NT2/D1 (cell line): ENCODE measurements around the gene MPPED1.

ENCODE experiments used
- DNase-seq: peaks from one replicate; pipeline ENCODE4 v3.0.0-alpha.2; 2011; ENCODE audit warnings: low read depth, low spot score
- H3K27me3 ChIP-seq: 2 replicates; pipeline ENCODE4 v1.6.0; 2011; ENCODE audit warnings: mild to moderate bottlenecking; ENCODE audit not compliant: insufficient read length, insufficient read depth
- H3K36me3 ChIP-seq: 2 replicates; pipeline ENCODE4 v1.6.1; 2011; ENCODE audit warnings: mild to moderate bottlenecking, low read length, mixed read lengths; ENCODE audit not compliant: insufficient read depth, insufficient read length
- H3K4me1 ChIP-seq: 2 replicates; pipeline ENCODE4 v1.5.1; 2011; ENCODE audit not compliant: insufficient read depth, insufficient read length
- H3K4me3 ChIP-seq: 2 replicates; pipeline ENCODE4 v1.5.1; 2011; ENCODE audit warnings: low read depth; ENCODE audit not compliant: insufficient read length
- H3K9ac ChIP-seq: 2 replicates; pipeline ENCODE4 v1.6.0; 2011; ENCODE audit warnings: low read depth; ENCODE audit not compliant: insufficient read length
- H3K9me3 ChIP-seq: 2 replicates; pipeline ENCODE4 v1.5.1; 2011; ENCODE audit warnings: mild to moderate bottlenecking, low read length; ENCODE audit not compliant: insufficient read depth
- SUZ12 ChIP-seq: IDR thresholded peaks from 2 replicates; pipeline ENCODE4 v1.6.1; 2011; ENCODE audit not compliant: insufficient read length, insufficient read depth; ENCODE audit errors: extremely low read depth
- YY1 ChIP-seq: IDR thresholded peaks from 2 replicates; pipeline ENCODE4 v1.6.1; 2011; ENCODE audit not compliant: insufficient read length, insufficient read depth
- ZNF274 ChIP-seq: IDR thresholded peaks from 2 replicates; pipeline ENCODE4 v1.6.1; 2011; ENCODE audit warnings: mild to moderate bottlenecking, low read depth, low read length

The MPPED1 gene

DNA sequence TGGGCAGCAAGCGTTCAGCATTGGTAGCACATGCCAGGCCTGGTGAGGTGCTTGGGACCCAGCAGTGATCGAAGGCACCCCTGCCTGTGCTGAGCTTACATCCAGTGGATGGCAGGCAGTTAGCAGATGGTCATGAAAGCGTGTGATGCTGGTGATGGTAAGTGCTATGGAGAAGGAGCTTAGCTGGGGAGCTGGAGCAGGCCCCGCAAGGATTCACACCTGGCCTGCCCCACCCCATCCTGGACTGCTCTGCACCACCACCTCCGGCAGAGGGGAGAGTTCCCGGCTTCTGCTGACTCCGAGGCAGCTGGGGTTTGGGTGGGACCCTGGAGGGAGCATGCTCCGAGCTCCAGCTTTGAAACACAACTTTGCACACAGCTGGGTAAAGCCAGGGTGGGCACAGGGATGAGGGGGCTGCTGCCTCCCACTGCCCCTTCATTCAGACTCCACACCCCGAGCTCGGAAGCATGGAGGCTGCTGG lies 16.2 kb downstream of the MPPED1 start:
- H3K36me3 ChIP-seq = no peaks in the 10 kb centered on the region
- no peaks in the 10 kb centered on the region for H3K9me3 ChIP-seq
- peaks cover 19% of the 10 kb centered on the region for H3K27me3 ChIP-seq
- no peak for TF ChIP-seq YY1
- TF ChIP-seq ZNF274 = no peak
- TF ChIP-seq SUZ12 = no peak
- H3K4me1 ChIP-seq = peaks cover 12% of the 10 kb centered on the region
- H3K4me3 ChIP-seq = no peak overlapping the region
- H3K9ac ChIP-seq = no peak overlapping the region
- no peak for DNase-seq

DNA sequence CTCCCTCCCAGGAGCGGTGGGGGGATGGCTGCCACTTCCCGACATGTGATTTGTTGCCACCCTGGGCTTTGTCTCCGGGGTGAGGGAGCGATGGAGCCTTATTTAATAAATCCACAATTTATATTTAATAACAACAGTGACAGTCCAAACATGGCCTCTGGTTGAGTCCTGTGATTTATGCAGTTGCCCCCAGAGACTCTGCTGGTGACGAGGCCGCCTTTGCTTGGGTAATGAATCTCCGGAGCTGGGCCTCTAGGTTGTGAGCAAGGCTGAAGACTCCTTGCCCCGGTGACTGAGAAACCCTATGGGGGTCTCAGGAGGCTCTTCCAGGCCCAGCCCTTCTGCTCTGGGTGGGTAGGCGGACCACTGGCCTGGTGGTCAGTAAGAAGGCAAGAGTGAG lies 16.7 kb downstream of the MPPED1 start:
- no peak for TF ChIP-seq YY1
- TF ChIP-seq ZNF274 = no peak
- TF ChIP-seq SUZ12 = no peak
- Histone ChIP-seq H3K4me3 (no peak overlapping the region), H3K9me3 (no peaks in the 10 kb centered on the region), H3K36me3 (no peaks in the 10 kb centered on the region), H3K27me3 (peaks cover 20% of the 10 kb centered on the region), H3K9ac (no peak overlapping the region), H3K4me1 (peaks cover 12% of the 10 kb centered on the region)
- DNase-seq = no peak

DNA sequence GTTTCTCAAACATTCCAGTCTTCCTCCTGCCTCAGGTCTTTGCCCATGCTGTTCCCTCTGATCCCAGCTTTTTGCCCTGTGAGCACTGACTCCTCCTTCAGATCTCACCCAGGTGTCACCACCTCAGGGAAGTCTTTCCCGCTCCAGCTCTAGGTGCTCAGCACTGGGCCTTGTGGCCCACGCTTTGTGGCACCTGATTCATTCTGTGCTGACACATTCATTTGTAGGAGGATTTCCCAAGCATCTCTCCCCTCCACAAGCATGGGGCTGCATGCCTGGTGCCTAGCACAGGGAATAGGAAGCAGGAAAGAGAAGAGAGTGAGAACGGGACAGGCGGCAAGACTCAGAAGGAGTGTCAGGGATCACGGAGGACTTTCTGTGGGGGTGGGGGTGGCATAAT lies 17.6 kb downstream of the MPPED1 start:
- H3K4me1 ChIP-seq = peaks cover 12% of the 10 kb centered on the region
- no peaks in the 10 kb centered on the region for H3K36me3 ChIP-seq
- H3K9ac ChIP-seq = no peak overlapping the region
- no peak for TF ChIP-seq SUZ12
- TF ChIP-seq ZNF274 = no peak
- no peak for TF ChIP-seq YY1
- no peak for DNase-seq
- peaks cover 20% of the 10 kb centered on the region for H3K27me3 ChIP-seq
- no peaks in the 10 kb centered on the region for H3K9me3 ChIP-seq
- H3K4me3 ChIP-seq = no peak overlapping the region

DNA sequence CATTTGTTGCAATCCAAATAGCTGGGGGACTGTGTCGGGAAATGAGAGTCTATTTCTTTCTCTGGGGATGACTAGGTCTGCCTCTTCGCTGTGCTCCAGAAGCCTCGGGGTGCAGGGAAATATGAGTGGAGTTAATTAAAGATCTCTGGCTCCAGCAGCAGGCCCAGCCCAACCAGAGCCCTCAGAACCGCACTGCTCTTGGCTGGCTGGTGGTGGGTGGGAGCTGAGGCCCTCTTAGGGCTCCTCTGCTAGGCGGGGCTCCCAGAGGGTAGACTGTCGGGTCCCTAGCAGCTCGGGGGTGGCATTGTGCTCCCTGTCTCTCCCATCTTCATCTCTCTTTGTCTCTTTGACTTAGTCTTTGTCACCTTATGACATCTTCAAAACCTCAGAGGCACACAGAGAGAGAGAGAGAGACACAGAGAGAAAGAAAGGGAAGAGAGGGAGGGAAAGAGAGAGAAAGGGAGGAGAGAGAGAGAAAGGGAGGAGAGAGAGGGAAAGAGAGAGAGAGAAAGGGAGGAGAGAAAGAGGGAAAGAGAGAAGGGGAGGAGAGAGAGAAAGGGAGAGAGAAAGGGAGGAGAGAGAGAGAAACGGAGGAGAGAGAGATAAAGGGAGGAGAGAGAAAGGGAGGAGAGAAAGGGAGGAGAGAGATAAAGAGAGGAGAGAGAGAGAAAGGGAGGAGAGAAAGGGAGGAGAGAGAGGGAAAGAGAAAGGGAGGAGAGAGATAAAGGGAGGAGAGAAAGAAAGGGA lies 20.2 kb downstream of the MPPED1 start:
- Histone ChIP-seq H3K4me1 (peaks cover 7% of the 10 kb centered on the region), H3K9me3 (no peaks in the 10 kb centered on the region), H3K9ac (no peak overlapping the region), H3K4me3 (no peak overlapping the region), H3K27me3 (peaks cover 20% of the 10 kb centered on the region), H3K36me3 (no peaks in the 10 kb centered on the region)
- TF ChIP-seq SUZ12 = no peak
- TF ChIP-seq YY1 = no peak
- no peak for TF ChIP-seq ZNF274
- DNase-seq = no peak

DNA sequence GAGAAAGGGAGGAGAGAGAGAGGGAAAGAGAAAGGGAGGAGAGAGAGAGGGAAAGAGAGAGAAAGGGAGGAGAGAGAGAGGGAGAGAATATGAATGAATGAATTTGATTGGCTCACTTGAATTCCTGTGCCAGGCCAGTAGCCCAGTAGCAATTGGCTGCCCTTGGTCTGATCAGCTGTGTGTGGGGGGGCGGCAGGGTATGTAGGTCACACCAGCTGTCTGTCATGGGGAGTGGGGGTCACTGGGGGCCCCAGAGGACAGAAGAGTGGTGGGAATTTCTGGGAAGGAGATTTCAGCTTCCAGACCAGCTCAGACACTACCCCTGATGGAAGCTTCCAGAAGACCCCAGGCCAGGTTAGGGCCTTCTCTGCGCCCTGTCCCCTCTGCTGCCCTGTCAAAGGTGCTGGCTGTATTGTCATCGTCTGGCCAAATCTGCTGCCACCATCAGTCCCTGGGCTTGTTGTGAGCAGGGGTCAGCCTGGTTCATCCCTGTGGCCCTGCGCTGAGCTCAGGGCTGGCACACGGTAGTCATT lies 21.1 kb downstream of the MPPED1 start:
- DNase-seq = no peak
- Histone ChIP-seq H3K9me3 (no peaks in the 10 kb centered on the region), H3K27me3 (peaks cover 20% of the 10 kb centered on the region), H3K4me3 (no peak overlapping the region), H3K4me1 (peaks cover 4% of the 10 kb centered on the region), H3K9ac (no peak overlapping the region), H3K36me3 (no peaks in the 10 kb centered on the region)
- TF ChIP-seq YY1 (no peak), SUZ12 (no peak), ZNF274 (no peak)

DNA sequence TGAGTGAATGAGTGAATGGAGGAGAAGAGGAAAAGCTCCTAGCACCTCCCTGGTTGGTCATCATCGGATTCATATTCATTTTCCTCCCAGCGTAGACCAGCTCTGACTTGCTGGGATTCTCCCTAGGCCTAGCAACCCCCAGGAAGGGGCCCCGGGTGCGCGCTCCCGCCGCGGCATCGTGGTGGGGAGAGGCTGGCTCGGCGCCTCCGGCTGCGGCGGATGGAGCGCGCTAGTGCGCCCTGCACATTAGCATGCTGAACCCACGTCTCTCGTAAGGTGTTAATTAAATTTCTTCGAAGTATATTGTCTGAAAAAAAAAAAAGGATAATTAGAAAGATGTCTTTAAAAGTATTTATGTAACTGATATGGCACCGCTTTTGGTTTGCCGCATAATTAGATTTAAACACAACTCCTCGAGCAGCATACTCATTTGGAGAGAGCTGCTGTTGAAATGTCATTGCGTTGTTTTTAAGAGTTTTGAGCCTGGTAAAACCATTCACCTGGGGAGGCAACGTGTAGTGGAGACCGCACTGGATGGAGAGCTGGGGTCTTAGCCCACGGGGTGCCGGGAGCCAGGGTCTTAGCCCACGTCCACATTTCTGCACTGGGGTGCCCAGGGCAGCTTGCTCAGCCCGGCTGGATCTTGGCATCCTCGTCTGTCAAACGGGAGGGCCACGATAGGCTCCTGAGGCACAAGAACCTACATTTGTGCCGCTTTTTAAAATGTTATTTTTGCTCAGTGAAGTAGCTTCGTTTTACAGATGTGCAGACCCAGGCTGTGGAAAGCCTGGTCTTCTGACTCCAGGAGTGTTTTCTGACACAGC lies 21.8 kb downstream of the MPPED1 start:
- H3K36me3 ChIP-seq = no peaks in the 10 kb centered on the region
- no peak overlapping the region for H3K9ac ChIP-seq
- DNase-seq = no peak
- H3K4me3 ChIP-seq = no peak overlapping the region
- TF ChIP-seq SUZ12 = no peak
- no peak for TF ChIP-seq YY1
- no peak for TF ChIP-seq ZNF274
- no peaks in the 10 kb centered on the region for H3K4me1 ChIP-seq
- H3K27me3 ChIP-seq = peaks cover 20% of the 10 kb centered on the region
- no peaks in the 10 kb centered on the region for H3K9me3 ChIP-seq
